Hepatocyte (in vitro differentiated cells): ENCODE measurements around the gene HOXD1.

Source experiments
- EZH2 ChIP-seq: fragments of 200-600 bp; sonication (generic); IDR thresholded peaks from 2 replicates; pipeline ENCODE4 v1.6.1; 2016; ENCODE audit warnings: antibody characterized with exemption, mild to moderate bottlenecking, borderline replicate concordance
- TF ChIP-seq, protein P1 (sequence below): fragments of 200-600 bp; sonication (generic); IDR thresholded peaks from 2 replicates; pipeline ENCODE4 v1.5.1; 2016; ENCODE audit warnings: antibody characterized with exemption, mild to moderate bottlenecking; ENCODE audit not compliant: poor library complexity

- TF ChIP-seq, protein P1, sequence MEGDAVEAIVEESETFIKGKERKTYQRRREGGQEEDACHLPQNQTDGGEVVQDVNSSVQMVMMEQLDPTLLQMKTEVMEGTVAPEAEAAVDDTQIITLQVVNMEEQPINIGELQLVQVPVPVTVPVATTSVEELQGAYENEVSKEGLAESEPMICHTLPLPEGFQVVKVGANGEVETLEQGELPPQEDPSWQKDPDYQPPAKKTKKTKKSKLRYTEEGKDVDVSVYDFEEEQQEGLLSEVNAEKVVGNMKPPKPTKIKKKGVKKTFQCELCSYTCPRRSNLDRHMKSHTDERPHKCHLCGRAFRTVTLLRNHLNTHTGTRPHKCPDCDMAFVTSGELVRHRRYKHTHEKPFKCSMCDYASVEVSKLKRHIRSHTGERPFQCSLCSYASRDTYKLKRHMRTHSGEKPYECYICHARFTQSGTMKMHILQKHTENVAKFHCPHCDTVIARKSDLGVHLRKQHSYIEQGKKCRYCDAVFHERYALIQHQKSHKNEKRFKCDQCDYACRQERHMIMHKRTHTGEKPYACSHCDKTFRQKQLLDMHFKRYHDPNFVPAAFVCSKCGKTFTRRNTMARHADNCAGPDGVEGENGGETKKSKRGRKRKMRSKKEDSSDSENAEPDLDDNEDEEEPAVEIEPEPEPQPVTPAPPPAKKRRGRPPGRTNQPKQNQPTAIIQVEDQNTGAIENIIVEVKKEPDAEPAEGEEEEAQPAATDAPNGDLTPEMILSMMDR: no peak
- TF ChIP-seq EZH2: no peak
Observed at GRCh38 chr2:176237456-176237855, 49.0 kb downstream of the HOXD1 start.
